ENCODE measurements around the gene DOK6. TPM values are rescaled to one million over a fixed set of nuclear protein-coding genes. Genes with fewer than 3 reads are reported as not detected.

The DOK6 gene
- total and polyA plus RNA-seq, 2 of the 13 experiments (the other 11 are each of a cell fraction or from before 2014, with no cell fraction given), result 17.0 to 17.2 TPM

- TF ChIP-seq RERE (CRISPR knock-in tag; IDR thresholded peaks at IDR 0.05; ENCODE audit: low read depth) (no peak), ZNF891 (CRISPR knock-in tag; IDR thresholded peaks at IDR 0.05) (no peak), IKZF1 (IDR thresholded peaks at IDR 0.05) (no peak), SCMH1 (CRISPR knock-in tag; IDR thresholded peaks at IDR 0.05; ENCODE audit: borderline replicate concordance) (no peak), NFKBIZ (CRISPR knock-in tag; IDR thresholded peaks at IDR 0.05) (no peak), ZNF780A (CRISPR knock-in tag; IDR thresholded peaks at IDR 0.05) (no peak), BRF2 (CRISPR knock-in tag; IDR thresholded peaks at IDR 0.05) (no peak), RARA (CRISPR knock-in tag; IDR thresholded peaks at IDR 0.05) (peak; percentile 73), ZNF333 (CRISPR knock-in tag; IDR thresholded peaks at IDR 0.05; ENCODE audit: borderline replicate concordance) (no peak), ZFP82 (CRISPR knock-in tag; IDR thresholded peaks at IDR 0.05; ENCODE audit: borderline replicate concordance) (no peak), ZFP37 (CRISPR knock-in tag; IDR thresholded peaks at IDR 0.05; ENCODE audit: borderline replicate concordance) (no peak), KAT8 (CRISPR knock-in tag; IDR thresholded peaks at IDR 0.05) (no peak), ZBTB7B (CRISPR knock-in tag; IDR thresholded peaks at IDR 0.05) (no peak), ZNF614 (CRISPR knock-in tag; IDR thresholded peaks at IDR 0.05; ENCODE audit: borderline replicate concordance) (0 out of 2 replicates have a peak, but pooled peaks have one; percentile 29), KDM6A (CRISPR knock-in tag; IDR thresholded peaks at IDR 0.05; ENCODE audit: low read depth) (no peak)
- TF ChIP-seq, protein P1, sequence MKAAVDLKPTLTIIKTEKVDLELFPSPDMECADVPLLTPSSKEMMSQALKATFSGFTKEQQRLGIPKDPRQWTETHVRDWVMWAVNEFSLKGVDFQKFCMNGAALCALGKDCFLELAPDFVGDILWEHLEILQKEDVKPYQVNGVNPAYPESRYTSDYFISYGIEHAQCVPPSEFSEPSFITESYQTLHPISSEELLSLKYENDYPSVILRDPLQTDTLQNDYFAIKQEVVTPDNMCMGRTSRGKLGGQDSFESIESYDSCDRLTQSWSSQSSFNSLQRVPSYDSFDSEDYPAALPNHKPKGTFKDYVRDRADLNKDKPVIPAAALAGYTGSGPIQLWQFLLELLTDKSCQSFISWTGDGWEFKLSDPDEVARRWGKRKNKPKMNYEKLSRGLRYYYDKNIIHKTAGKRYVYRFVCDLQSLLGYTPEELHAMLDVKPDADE (CRISPR knock-in tag; IDR thresholded peaks at IDR 0.05), result no peak
- TF ChIP-seq, protein P2, sequence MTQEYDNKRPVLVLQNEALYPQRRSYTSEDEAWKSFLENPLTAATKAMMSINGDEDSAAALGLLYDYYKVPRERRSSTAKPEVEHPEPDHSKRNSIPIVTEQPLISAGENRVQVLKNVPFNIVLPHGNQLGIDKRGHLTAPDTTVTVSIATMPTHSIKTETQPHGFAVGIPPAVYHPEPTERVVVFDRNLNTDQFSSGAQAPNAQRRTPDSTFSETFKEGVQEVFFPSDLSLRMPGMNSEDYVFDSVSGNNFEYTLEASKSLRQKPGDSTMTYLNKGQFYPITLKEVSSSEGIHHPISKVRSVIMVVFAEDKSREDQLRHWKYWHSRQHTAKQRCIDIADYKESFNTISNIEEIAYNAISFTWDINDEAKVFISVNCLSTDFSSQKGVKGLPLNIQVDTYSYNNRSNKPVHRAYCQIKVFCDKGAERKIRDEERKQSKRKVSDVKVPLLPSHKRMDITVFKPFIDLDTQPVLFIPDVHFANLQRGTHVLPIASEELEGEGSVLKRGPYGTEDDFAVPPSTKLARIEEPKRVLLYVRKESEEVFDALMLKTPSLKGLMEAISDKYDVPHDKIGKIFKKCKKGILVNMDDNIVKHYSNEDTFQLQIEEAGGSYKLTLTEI (CRISPR knock-in tag; conservative IDR thresholded peaks at IDR 0.05), result no peak
- TF ChIP-seq, protein P3, sequence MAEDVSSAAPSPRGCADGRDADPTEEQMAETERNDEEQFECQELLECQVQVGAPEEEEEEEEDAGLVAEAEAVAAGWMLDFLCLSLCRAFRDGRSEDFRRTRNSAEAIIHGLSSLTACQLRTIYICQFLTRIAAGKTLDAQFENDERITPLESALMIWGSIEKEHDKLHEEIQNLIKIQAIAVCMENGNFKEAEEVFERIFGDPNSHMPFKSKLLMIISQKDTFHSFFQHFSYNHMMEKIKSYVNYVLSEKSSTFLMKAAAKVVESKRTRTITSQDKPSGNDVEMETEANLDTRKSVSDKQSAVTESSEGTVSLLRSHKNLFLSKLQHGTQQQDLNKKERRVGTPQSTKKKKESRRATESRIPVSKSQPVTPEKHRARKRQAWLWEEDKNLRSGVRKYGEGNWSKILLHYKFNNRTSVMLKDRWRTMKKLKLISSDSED (CRISPR knock-in tag; IDR thresholded peaks at IDR 0.05), result no peak
- TF ChIP-seq, protein P4, sequence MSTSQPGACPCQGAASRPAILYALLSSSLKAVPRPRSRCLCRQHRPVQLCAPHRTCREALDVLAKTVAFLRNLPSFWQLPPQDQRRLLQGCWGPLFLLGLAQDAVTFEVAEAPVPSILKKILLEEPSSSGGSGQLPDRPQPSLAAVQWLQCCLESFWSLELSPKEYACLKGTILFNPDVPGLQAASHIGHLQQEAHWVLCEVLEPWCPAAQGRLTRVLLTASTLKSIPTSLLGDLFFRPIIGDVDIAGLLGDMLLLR (CRISPR knock-in tag; IDR thresholded peaks at IDR 0.05), result no peak
These were observed 167.3 kb downstream of the DOK6 start (continued) for GRCh38 chr18:69567813-69568488.
